Esophagus squamous epithelium (tissue), 4 donors: ENCODE results near the gene BNIP1.

Source experiments
- CTCF ChIP-seq, 6 experiments: fragments of 450-650 bp in 4 of 6; fragments of 200-600 bp in 2 of 6; sonication (generic) in 2 of 6; IDR thresholded peaks; one replicate each; pipeline ENCODE4 v1.5.1; 2016 to 2019; ENCODE audit warnings: antibody characterized with exemption in 6 of 6, mild to moderate bottlenecking in 4 of 6, moderate library complexity in 4 of 6
- POLR2A ChIP-seq, 4 donors: fragments of 450-650 bp; IDR thresholded peaks; one replicate each; pipeline ENCODE4 v1.6.1; 2017; ENCODE audit warnings: antibody characterized with exemption in 4 of 4, mild to moderate bottlenecking in 4 of 4, moderate library complexity in 3 of 4

DNA sequence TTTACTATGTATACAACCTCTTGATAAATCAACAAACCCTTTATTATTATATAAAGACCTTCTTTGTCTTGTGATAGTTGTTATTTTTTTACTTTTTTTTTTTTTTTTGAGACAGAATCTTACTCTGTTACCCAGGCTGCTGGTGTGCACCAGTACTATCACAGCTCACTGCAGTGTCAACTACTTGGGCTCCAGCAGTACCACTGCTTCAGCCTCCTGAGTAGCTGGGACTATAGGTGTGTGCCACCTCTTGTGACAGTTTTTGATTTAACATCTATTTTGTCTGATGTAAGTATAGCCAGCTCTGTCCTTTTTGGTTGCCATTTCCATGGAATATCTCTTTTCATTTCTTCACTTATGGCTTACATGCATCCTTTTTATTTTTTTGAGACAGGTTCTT lies 45.5 kb upstream of the BNIP1 start:
- TF ChIP-seq CTCF (IDR thresholded peaks at IDR 0.05) (no peak), POLR2A (IDR thresholded peaks at IDR 0.05) (no peak)
